MM.1S (cell line): ENCODE data around the gene HYI.

Source experiments
- EZH2phosphoT487 ChIP-seq: fragments of 300-600 bp; sonication (generic); IDR thresholded peaks from 2 replicates; pipeline ENCODE4 v1.6.1; 2018; ENCODE audit warnings: antibody characterized with exemption, low read length
- TF ChIP-seq, protein P1 (sequence below): fragments of 300-600 bp; sonication (generic); IDR thresholded peaks from 2 replicates; pipeline ENCODE4 v1.5.1; 2016; ENCODE audit warnings: antibody characterized with exemption, low read length, mixed read lengths

- TF ChIP-seq, protein P1, sequence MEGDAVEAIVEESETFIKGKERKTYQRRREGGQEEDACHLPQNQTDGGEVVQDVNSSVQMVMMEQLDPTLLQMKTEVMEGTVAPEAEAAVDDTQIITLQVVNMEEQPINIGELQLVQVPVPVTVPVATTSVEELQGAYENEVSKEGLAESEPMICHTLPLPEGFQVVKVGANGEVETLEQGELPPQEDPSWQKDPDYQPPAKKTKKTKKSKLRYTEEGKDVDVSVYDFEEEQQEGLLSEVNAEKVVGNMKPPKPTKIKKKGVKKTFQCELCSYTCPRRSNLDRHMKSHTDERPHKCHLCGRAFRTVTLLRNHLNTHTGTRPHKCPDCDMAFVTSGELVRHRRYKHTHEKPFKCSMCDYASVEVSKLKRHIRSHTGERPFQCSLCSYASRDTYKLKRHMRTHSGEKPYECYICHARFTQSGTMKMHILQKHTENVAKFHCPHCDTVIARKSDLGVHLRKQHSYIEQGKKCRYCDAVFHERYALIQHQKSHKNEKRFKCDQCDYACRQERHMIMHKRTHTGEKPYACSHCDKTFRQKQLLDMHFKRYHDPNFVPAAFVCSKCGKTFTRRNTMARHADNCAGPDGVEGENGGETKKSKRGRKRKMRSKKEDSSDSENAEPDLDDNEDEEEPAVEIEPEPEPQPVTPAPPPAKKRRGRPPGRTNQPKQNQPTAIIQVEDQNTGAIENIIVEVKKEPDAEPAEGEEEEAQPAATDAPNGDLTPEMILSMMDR: no peak
- no peak for TF ChIP-seq EZH2phosphoT487
These were observed 22.1 kb downstream of the HYI start for GRCh38 chr1:43431676-43432075.
